Loucy (cell line): ENCODE measurements around the gene CHMP4B.
A peak's percentile ranks its signal among the peaks of the same experiment; 100 is the strongest.

ENCODE experiments used
- H2AFZ ChIP-seq: fragments of 200-600 bp; sonication (generic); 2 replicates; pipeline ENCODE4 v1.6.0; 2016; ENCODE audit warnings: antibody characterized with exemption, mild to moderate bottlenecking, low read length, moderate library complexity
- H3F3A ChIP-seq: fragments of 200-600 bp; 2 replicates; pipeline ENCODE4 v1.6.0; 2016; ENCODE audit warnings: antibody characterized with exemption, low read depth, mild to moderate bottlenecking
- H3K27me3 ChIP-seq: fragments of 200-600 bp; sonication (generic); 2 replicates; pipeline ENCODE4 v1.6.1; 2014; ENCODE audit warnings: low read length, mild to moderate bottlenecking; ENCODE audit not compliant: insufficient read depth, poor library complexity, severe bottlenecking
- H3K36me3 ChIP-seq: fragments of 200-600 bp; sonication (generic); 2 replicates; pipeline ENCODE4 v1.6.1; 2016; ENCODE audit warnings: low read length; ENCODE audit not compliant: insufficient read depth
- H3K4me1 ChIP-seq: fragments of 200-600 bp; sonication (generic); 2 replicates; pipeline ENCODE4 v1.5.1; 2014; ENCODE audit warnings: low read length, mild to moderate bottlenecking; ENCODE audit not compliant: insufficient read depth, poor library complexity, severe bottlenecking
- H3K4me2 ChIP-seq: fragments of 200-600 bp; sonication (generic); 2 replicates; pipeline ENCODE4 v1.6.0; 2014; ENCODE audit warnings: antibody characterized with exemption, low read length, low read depth, mild to moderate bottlenecking; ENCODE audit not compliant: poor library complexity, severe bottlenecking
- H3K4me3 ChIP-seq: fragments of 200-600 bp; sonication (generic); 2 replicates; pipeline ENCODE4 v1.5.1; 2014; ENCODE audit warnings: low read length, mild to moderate bottlenecking, mixed read lengths; ENCODE audit not compliant: poor library complexity, severe bottlenecking
- H3K79me2 ChIP-seq: fragments of 200-600 bp; sonication (generic); 2 replicates; pipeline ENCODE4 v1.6.1; 2014; ENCODE audit warnings: low read length; ENCODE audit not compliant: insufficient read depth
- H3K9ac ChIP-seq: fragments of 200-600 bp; sonication (generic); 2 replicates; pipeline ENCODE4 v1.6.0; 2014; ENCODE audit warnings: mild to moderate bottlenecking, low read depth, low read length, moderate library complexity; ENCODE audit not compliant: poor library complexity, severe bottlenecking
- H3K9me2 ChIP-seq: fragments of 200-600 bp; sonication (generic); replicated peaks from 2 replicates; pipeline ENCODE4 v1.6.1; 2016; ENCODE audit warnings: low read depth, low read length, mixed read lengths
- H3K9me3 ChIP-seq: fragments of 200-600 bp; sonication (generic); 2 replicates; pipeline ENCODE4 v1.6.1; 2014; ENCODE audit warnings: mild to moderate bottlenecking, antibody characterized with exemption, low read length, low read depth; ENCODE audit not compliant: insufficient read depth
- H4K20me1 ChIP-seq: fragments of 200-600 bp; sonication (generic); 2 replicates; pipeline ENCODE4 v1.6.0; 2014; ENCODE audit warnings: antibody characterized with exemption, low read length, mild to moderate bottlenecking; ENCODE audit not compliant: insufficient read depth, poor library complexity, severe bottlenecking
- CTCF ChIP-seq: fragments of 200-600 bp; sonication (generic); conservative IDR thresholded peaks from 2 replicates; pipeline ENCODE4 v1.5.1; 2014; ENCODE audit warnings: mild to moderate bottlenecking, antibody characterized with exemption, low read length
- EZH2phosphoT487 ChIP-seq: fragments of 200-600 bp; IDR thresholded peaks from 2 replicates; pipeline ENCODE4 v1.6.1; 2018; ENCODE audit warnings: antibody characterized with exemption, mild to moderate bottlenecking, moderate library complexity, borderline replicate concordance

The CHMP4B gene

GRCh38 chr20:33838035-33838864, 27.1 kb downstream of the CHMP4B start:
- H3K9ac ChIP-seq, result peak overlapping the region; percentile 57
- H4K20me1 ChIP-seq, result peaks cover 55% of the 10 kb centered on the region
- peaks cover 99% of the 10 kb centered on the region for H3K79me2 ChIP-seq

GRCh38 chr20:33839591-33839990, 28.4 kb downstream of the CHMP4B start:
- H3K4me1 ChIP-seq, result peaks cover 59% of the 10 kb centered on the region
- no peaks in the 10 kb centered on the region for H3K27me3 ChIP-seq
- H3F3A ChIP-seq, result no peaks in the 10 kb centered on the region
- H3K9ac ChIP-seq, result peak overlapping the region; percentile 57
- H3K4me2 ChIP-seq, result no peak overlapping the region
- H3K79me2 ChIP-seq, result peaks cover 99% of the 10 kb centered on the region
- peaks cover 64% of the 10 kb centered on the region for H4K20me1 ChIP-seq
- no peak overlapping the region for H3K4me3 ChIP-seq
- no peak overlapping the region for H2AFZ ChIP-seq
- no peaks in the 10 kb centered on the region; the same call in 1 of the 2 replicates for H3K36me3 ChIP-seq
- H3K9me2 ChIP-seq, result no peaks in the 10 kb centered on the region
- no peaks in the 10 kb centered on the region for H3K9me3 ChIP-seq
- TF ChIP-seq CTCF, result no peak
- no peak for TF ChIP-seq EZH2phosphoT487

More at GRCh38 chr20:33838035-33838864, 27.1 kb downstream of the CHMP4B start:
- Histone ChIP-seq H3F3A (no peaks in the 10 kb centered on the region), H3K9me2 (no peaks in the 10 kb centered on the region), H3K4me1 (peaks cover 48% of the 10 kb centered on the region), H3K9me3 (no peaks in the 10 kb centered on the region), H3K36me3 (peaks cover 2% of the 10 kb centered on the region; the same call in 1 of the 2 replicates), H2AFZ (no peak overlapping the region), H3K27me3 (no peaks in the 10 kb centered on the region), H3K4me3 (peak overlapping the region; percentile 2), H3K4me2 (peak overlapping the region; percentile 47)
- TF ChIP-seq CTCF, result peak; percentile 67
- no peak for TF ChIP-seq EZH2phosphoT487

GRCh38 chr20:33840160-33840559, 29.0 kb downstream of the CHMP4B start:
- no peaks in the 10 kb centered on the region for H3K9me3 ChIP-seq
- H4K20me1 ChIP-seq, result peaks cover 64% of the 10 kb centered on the region
- no peak for TF ChIP-seq CTCF
- TF ChIP-seq EZH2phosphoT487, result no peak
- no peaks in the 10 kb centered on the region for H3K27me3 ChIP-seq
- no peaks in the 10 kb centered on the region for H3F3A ChIP-seq
- H3K4me1 ChIP-seq, result peaks cover 59% of the 10 kb centered on the region
- H2AFZ ChIP-seq, result no peak overlapping the region
- no peaks in the 10 kb centered on the region; the same call in 1 of the 2 replicates for H3K36me3 ChIP-seq
- peaks cover 100% of the 10 kb centered on the region for H3K79me2 ChIP-seq
- H3K9me2 ChIP-seq, result no peaks in the 10 kb centered on the region
- H3K4me3 ChIP-seq, result no peak overlapping the region
- H3K4me2 ChIP-seq, result no peak overlapping the region
- no peak overlapping the region for H3K9ac ChIP-seq
